Activated gamma-delta T cell treated with Interleukin-2 at 50 U/mL for 16 hours (primary cell): ENCODE measurements around the gene NCAPH2.
A peak's percentile ranks its signal among the peaks of the same experiment; 100 is the strongest.

Experiments
- DNase-seq: peaks from one replicate; pipeline ENCODE4 v3.0.0-alpha.2; 2020

Gene NCAPH2

GRCh38 chr22:50550395-50550794 lies 42.4 kb downstream of the NCAPH2 start:
- DNase-seq = no peak

DNA sequence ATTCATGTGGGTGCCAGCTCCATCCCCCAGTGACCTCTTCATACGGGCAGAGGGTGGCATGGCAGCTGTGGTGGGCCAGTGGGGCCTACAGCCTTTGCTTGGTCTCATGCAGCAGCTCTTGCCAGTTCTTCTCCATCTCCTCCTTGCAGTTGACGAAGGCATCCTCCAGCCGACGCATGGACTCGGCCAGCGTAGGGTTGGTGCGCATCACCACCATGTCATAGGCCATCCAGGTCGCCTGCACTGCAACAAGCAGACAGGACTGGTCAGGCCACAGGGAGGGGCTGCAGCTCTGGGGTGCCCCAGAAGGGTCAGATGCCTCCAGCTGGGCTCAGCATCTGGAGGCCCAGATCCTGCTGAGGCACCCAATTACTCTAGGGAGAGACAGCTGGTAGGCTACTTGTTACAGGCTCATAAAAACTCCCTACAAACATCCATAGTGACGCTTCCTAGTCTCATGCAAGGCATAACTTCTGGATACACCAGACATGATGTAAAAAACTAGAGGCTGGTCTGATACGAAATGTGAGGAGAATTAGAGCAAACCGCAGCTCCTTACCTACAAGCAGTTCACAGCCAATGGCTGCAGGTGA lies 43.2 kb downstream of the NCAPH2 start:
- no peak for DNase-seq

GRCh38 chr22:50553310-50553709 lies 45.3 kb downstream of the NCAPH2 start:
- no peak for DNase-seq

DNA sequence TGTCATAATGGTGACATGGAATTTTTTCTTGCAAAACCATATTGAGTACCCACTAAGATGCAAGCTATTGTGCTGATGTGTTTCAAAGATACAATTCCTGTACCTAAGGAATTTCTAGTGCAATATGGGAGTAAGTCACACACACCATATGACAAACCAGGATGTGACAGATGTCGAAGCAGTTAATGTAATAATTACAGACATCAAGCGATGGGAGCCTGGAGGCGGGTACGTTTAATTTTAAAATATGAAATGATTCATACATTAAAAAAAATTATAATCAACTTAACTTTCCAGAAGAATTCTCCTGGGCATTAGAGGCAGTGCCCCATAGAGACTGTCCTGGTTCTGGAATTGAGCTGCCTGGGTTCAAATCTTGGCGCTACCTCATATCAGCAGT lies 48.7 kb downstream of the NCAPH2 start:
- DNase-seq = no peak

DNA sequence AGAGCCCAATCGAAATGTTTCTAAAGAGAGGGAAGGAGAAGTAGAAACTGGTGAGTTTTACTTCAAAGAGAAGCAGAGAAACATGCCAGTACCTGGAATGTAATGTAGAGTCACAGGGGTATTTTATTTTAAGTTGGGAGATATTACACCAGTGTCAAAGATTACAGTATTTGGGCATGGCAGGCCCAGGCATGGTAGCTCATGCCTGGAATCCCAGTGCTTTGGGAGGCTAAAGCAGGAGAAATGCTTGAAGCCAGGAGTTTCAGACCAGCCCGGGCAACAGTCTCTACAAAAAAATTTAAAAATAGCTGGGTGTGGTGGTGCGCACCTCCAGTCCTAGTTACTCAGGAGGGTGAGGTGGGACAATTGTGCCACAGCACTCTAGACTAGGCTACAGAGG lies 52.0 kb downstream of the NCAPH2 start:
- DNase-seq = no peak

DNA sequence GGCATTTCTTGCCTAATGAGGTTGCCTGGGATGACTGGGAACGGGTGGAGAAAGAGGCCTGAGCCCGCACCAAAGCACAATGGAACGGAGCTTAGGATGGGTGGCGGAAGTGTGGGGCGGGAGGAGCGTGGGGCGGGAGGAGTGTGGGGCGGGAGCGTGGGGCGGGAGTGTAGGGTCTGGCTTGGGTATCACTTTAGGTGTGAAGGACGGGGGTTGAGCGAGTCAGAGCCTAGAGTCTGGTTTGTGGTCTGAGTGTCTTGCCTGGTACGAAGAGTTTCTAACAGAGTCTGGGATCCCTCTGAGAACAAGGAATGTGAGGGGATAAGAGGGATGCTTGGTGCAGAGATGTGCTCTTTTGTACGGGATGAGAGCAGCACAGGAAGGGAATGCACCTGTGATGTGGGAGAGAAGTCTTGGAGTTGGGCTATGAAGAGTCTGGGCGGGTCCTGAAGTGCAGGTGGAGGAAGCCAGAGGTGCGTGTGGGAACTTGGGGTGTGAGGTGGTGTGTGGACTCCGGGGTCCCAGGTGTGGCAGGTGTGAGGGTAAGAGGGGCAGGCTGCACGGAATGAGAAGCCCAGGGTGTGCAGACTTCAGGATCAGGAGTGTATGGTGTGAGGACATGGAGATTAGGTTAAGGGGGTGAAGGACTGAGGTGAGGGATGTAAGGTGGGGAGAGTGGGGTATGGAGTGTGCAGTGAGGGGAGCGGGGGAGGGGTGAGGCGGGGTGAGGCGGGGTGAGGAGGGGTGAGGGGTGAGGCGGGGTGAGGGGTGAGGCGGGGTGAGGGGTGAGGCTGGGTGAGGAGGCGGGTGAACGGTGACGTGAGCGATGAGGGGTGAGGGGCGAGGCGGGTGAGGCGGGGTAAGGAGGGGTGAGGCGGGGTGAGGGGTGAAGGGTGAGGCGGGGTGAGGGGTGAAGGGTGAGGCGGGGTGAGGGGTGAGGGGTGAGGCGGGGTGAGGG lies 53.7 kb downstream of the NCAPH2 start:
- no peak for DNase-seq

DNA sequence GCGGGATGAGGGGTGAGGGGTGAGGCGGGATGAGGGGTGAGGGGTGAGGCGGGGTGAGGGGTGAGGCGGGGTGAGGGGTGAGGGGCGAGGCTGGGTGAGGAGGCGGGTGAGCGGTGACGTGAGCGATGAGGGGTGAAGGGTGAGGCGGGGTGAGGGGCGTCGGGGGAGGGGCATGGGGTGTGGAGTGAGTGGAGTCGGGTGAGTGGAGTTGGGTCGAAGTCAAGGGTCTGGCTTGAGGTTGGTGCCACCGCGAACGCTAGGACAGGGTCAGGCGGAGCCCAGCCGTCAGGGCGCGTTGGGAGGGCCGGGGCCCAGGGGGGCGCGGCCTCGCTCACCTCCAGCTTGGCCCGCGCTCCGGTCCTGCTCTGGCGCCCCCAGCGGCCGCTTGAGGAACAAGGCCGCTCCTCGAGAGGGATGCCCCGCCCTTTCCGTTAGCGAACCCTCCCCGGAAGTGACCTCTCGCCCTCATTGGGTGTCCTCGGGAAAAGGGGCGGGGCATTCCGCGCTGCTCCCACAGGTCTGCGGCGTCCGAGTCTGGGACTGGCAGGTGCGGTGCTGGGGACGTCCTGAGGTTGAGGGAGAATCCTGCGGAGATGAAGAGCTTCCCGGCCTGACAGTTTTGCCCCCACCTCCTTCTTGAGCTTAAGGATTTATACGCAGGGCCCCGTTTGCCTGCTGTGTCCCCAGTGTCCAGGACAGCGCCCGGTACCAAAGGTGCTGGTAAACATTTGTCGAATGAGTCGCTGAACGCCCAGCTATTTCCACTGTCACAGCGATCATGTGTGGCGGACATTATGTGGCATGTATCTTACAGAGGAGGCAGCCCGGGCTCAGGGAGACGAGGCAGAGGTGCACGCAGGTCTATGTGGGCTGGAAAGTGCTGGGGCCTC lies 54.7 kb downstream of the NCAPH2 start, which contains the start of gene SYCE3:
Gene SYCE3, minus strand, starts transcription at position 397 of the 890 bp plus-strand sequence. CDS start 6,514 bp downstream, outside the sequence.
- peak; percentile 97 for DNase-seq

DNA sequence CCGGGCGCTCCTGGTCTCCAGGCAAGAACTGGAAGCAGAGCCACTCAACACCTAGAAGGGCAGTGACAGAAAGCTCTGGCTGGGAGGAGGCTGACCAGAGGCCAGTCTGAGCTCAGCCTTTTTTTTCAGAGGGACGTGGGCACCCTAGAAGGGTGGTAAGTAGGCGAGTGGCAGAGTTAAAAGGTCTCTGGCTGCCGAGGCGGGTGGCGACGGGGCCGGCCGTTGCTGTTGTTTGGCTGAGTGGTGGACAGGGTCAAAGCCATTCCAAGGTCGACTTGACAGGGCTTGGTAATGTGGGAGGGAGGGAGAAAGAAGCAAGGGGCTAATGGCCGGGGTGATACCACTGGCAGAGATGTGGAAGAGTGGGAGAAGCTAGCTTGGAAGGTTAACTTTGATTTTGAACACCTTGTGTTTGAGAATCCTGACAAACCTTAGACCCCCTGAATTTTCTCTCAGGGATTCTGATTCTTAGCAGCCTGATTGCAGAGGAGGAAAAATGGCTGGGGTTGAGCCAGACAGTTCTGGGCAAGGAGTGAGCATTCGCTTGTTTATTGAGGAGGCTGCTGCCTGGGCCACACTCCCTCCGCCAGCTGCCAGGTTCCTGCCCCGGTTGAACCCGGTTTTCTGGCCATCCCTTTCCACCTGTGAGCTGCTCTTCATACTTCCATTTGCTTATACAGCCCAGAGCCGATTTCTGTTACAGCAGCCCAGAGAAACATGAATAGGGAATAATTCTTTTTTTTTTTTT lies 55.6 kb downstream of the NCAPH2 start:
- DNase-seq = no peak

- no peak for DNase-seq
Observed at GRCh38 chr22:50564289-50564688, 56.3 kb downstream of the NCAPH2 start.

DNA sequence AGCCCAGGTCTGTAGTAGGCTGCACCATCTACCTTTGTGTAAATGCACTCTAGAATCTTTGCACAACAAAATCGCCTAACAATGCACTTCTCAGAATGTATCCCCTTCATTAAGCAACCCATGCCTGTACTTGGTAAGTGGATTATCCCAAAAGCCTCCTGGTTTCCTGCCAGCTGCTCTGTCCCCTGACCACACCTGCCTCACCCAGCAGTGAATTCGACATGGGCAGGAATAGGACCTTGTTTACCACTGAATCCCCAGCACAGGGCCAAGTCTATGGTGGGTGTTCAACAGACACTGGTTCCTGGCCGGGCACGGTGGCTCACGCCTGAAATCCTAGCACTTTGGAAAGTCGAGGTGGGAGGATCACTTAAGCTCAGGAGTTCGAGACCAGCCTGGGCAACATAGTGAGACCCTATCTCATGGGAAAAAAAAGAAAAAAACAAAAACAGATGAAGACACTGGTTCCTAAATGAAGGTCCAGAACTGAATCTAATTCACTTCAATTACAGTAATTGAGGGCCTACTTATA lies 59.8 kb downstream of the NCAPH2 start:
- no peak for DNase-seq

- DNase-seq = no peak
Observed at GRCh38 chr22:50568626-50569025, 60.6 kb downstream of the NCAPH2 start.

- no peak for DNase-seq
Observed at GRCh38 chr22:50569041-50569459, 61.0 kb downstream of the NCAPH2 start.

DNA sequence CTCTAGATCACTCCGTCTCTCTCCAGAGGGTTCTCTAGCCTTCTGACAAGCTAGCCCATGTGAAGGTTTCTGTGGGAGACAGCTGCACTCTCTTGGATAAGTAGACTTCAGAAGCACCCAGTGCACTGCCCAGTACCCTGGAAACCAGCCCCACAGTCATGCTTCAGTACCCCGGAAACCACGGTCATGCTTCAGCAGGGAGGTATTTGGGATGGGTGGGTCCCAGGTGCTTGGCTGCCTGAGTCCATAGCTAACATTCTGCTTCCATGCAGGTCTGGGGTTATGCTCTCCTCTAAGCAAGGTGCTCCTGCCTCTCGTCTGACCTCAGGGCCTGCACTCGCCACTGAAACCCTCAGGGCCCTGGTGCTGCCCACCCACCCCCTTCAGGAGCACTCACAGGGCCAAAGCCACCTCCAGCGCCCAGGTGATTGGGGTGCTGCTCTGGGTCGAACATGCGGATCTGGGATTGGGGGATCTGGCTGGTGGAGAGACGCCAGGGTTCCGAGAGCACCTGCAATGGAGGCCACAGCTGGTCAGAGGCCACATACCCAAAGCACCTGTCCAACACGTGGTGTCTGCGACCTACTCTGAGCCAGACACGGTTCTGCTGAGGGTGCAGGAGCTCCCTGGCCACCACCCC lies 62.0 kb downstream of the NCAPH2 start:
- no peak for DNase-seq

DNA sequence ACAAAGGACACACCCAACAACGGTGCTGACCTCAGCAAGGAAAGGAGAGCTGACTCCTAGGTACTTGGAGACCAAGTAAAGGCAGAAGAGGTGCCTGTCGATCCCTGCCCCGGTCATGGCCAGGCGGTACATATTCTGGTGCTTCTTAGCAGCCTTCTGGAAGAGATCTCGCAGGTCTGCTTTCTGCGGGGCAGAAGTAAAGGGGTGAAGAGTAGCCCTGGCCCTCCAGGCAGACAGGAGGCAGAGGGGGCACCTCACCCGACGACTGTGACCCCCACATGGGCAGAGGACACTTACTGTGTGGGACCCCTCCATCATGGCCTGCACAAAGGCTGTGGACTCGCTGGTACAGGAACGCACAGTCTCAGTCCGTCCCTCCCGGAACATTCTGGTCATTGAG lies 62.8 kb downstream of the NCAPH2 start:
- DNase-seq = no peak

DNA sequence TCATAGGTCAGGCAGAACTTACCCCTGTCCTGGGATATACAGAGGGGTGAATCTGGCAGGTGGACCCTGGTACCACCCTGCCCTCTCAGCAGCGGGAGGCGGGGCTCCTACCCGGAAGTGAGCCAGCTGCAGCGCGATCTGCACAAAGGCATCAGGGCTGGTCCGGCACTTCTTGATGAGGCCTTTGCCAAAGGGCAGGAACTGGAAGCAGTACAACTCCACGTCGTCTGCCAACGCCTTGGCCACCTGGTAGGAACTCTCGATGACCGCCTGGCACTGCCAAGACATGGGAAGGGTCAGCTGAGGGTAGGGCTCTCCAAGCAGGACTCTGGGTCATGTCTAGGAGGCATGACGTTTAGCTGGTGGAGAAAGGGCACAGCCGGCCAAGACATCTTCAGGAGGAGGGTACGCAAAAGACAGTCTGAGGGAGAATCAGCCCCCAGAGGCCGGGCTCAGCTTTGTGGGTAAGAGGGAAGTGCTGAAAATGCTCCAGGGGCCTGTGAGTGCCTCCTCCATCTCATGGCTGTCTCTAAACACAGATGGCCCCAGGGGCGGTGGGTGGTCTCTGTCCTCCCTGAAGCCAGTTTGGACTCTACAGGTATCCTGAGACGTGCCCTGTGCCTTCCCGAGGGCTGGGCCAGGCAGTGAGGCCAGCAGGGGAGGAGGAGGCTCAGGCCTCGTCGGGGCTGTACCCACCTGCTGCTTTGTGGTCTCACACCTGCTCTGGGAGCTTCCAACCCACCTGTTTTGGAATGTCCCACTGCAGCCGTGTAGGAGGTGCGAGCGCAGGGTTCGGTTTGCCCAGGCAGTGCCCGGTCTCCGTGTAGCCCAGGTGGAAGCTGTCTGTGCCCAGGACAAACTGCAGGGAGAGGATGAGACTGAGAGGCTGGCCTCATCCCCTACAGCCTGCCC lies 63.5 kb downstream of the NCAPH2 start:
- no peak for DNase-seq

- no peak for DNase-seq
Observed at GRCh38 chr22:50572965-50573364, 64.9 kb downstream of the NCAPH2 start.

- no peak for DNase-seq
Observed at GRCh38 chr22:50573491-50574382, 65.7 kb downstream of the NCAPH2 start.

DNA sequence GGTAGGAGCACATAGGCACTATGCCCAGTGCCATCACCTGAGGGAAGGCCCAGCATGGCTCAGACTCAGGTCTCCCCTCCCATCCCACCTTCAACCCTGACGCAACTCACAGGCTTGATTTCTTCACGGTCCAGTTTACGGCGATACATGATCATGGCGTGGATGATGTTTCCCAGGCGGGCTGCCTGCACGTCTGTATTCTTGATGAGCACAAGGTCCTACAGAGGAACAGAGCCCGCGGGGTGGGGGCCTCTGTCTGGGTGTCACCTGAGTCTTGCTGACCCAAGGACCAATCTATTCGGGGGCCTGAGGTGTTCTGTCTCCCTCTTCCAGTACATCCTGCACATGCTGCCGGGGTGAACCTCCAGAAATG lies 66.3 kb downstream of the NCAPH2 start:
- DNase-seq = no peak
